Neuronal stem cell (in vitro differentiated cells): ENCODE results near the gene ABCC1.

ENCODE experiments used
- DNase-seq: peaks from one replicate; pipeline ENCODE4 v3.0.0-alpha.2; 2013; ENCODE audit warnings: low spot score
- H2AFZ ChIP-seq: one replicate; pipeline ENCODE4 v1.6.1; 2013; ENCODE audit warnings: mild to moderate bottlenecking, low read length, inconsistent platforms
- H2AK5ac ChIP-seq: 2 replicates; pipeline ENCODE4 v1.6.1; 2013; ENCODE audit warnings: low read depth, mild to moderate bottlenecking, inconsistent platforms, low read length, moderate library complexity, mixed read lengths
- H2BK120ac ChIP-seq: 2 replicates; pipeline ENCODE4 v1.6.1; 2013; ENCODE audit warnings: low read depth, mild to moderate bottlenecking, inconsistent platforms, low read length, moderate library complexity, mixed read lengths
- H2BK12ac ChIP-seq: one replicate; pipeline ENCODE4 v1.6.1; 2013; ENCODE audit warnings: low read length, inconsistent platforms
- H2BK15ac ChIP-seq: 2 replicates; pipeline ENCODE4 v1.6.1; 2013; ENCODE audit warnings: mild to moderate bottlenecking, low read length, inconsistent platforms, mixed read lengths
- H2BK5ac ChIP-seq: one replicate; pipeline ENCODE4 v1.6.1; 2013; ENCODE audit warnings: inconsistent platforms, mild to moderate bottlenecking, low read length, moderate library complexity
- H3K14ac ChIP-seq: one replicate; pipeline ENCODE4 v1.6.1; 2013; ENCODE audit warnings: low read length, inconsistent platforms
- H3K18ac ChIP-seq: 2 replicates; pipeline ENCODE4 v1.6.1; 2013; ENCODE audit warnings: low read length, inconsistent platforms
- H3K23ac ChIP-seq: 2 replicates; pipeline ENCODE4 v1.6.1; 2013; ENCODE audit warnings: low read depth, mild to moderate bottlenecking, mixed read lengths, low read length, inconsistent platforms; ENCODE audit not compliant: poor library complexity
- H3K27ac ChIP-seq: replicated peaks from 3 replicates; pipeline ENCODE4 v1.5.1; 2013; ENCODE audit warnings: low read length, inconsistent platforms
- H3K27me3 ChIP-seq, 3 experiments: 2 replicates each; pipeline ENCODE4 v1.6.1; 2013; ENCODE audit warnings: low read length in 3 of 3, mild to moderate bottlenecking in 2 of 3, inconsistent platforms in 1 of 3, low read depth in 1 of 3, mixed read lengths in 1 of 3, moderate library complexity in 1 of 3; ENCODE audit not compliant: control insufficient read depth in 3 of 3, insufficient read depth in 3 of 3
- H3K36me3 ChIP-seq, 2 donors: replicated peaks in 1 of 2; 2 replicates each; pipeline ENCODE4 v1.6.1; 2013; ENCODE audit warnings: low read length in 2 of 2; ENCODE audit not compliant: control insufficient read depth in 2 of 2, insufficient read depth in 2 of 2
- H3K4ac ChIP-seq: 2 replicates; pipeline ENCODE4 v1.6.1; 2013; ENCODE audit warnings: inconsistent platforms, mild to moderate bottlenecking, low read length, moderate library complexity
- H3K4me1 ChIP-seq, 2 donors: 1 replicate in 1 of 2; 2 replicates in 1 of 2; pipeline ENCODE4 v1.6.1; 2013; ENCODE audit warnings: low read length in 2 of 2, low read depth in 1 of 2; ENCODE audit not compliant: control insufficient read depth in 2 of 2, insufficient read depth in 1 of 2
- H3K4me2 ChIP-seq: one replicate; pipeline ENCODE4 v1.6.1; 2013; ENCODE audit warnings: mild to moderate bottlenecking, low read length, inconsistent platforms; ENCODE audit not compliant: insufficient read depth, poor library complexity, severe bottlenecking
- H3K4me3 ChIP-seq, 2 donors: 2 replicates each; pipeline ENCODE4 v1.5.1; 2013; ENCODE audit warnings: low read length in 2 of 2, mild to moderate bottlenecking in 2 of 2, inconsistent platforms in 1 of 2, moderate library complexity in 1 of 2
- H3K79me1 ChIP-seq: one replicate; pipeline ENCODE4 v1.6.1; 2013; ENCODE audit warnings: low read depth, mild to moderate bottlenecking, inconsistent platforms, low read length, moderate library complexity
- H3K9ac ChIP-seq: one replicate; pipeline ENCODE4 v1.6.1; 2013; ENCODE audit warnings: mild to moderate bottlenecking, low read depth, low read length, inconsistent platforms; ENCODE audit not compliant: poor library complexity
- H3K9me3 ChIP-seq, 2 donors: replicated peaks in 1 of 2; 2 replicates each; pipeline versions ENCODE3 to v1.6.1; 2013; ENCODE audit warnings: low read length in 2 of 2, mild to moderate bottlenecking in 2 of 2, inconsistent platforms in 1 of 2, low read depth in 1 of 2, mixed read lengths in 1 of 2, moderate library complexity in 1 of 2; ENCODE audit not compliant: control insufficient read depth in 2 of 2, insufficient read depth in 1 of 2
- H4K8ac ChIP-seq: one replicate; pipeline ENCODE4 v1.6.1; 2013; ENCODE audit warnings: low read depth, mild to moderate bottlenecking, inconsistent platforms, low read length, moderate library complexity
- H4K91ac ChIP-seq: one replicate; pipeline ENCODE4 v1.6.1; 2013; ENCODE audit warnings: low read length, low read depth, mild to moderate bottlenecking, inconsistent platforms; ENCODE audit not compliant: poor library complexity
- WGBS, 2 donors: extraction: QIAGEN DNeasy Blood & Tissue Kit; methylation state at CpG; one replicate each; pipeline ENCODE4 v1.1.7; 2013; ENCODE audit warnings: missing lambda C conversion rate in 2 of 2, mixed read lengths in 1 of 2; ENCODE audit not compliant: insufficient read length in 2 of 2, insufficient replicate concordance in 1 of 2; ENCODE audit errors: extremely low coverage in 2 of 2; 5-methylcytosine and 5-hydroxymethylcytosine counted together

ABCC1 gene

GRCh38 chr16:16015849-16016248, 66.4 kb downstream of the ABCC1 start:
- no peak overlapping the region for H3K4me3 ChIP-seq
- H3K4me1 ChIP-seq: no peaks in the 10 kb centered on the region
- H2AFZ ChIP-seq: no peak overlapping the region
- no peak overlapping the region for H4K8ac ChIP-seq
- no CpG with 5 or more reads among the region's 8 CpGs for WGBS, 2 donors
- H4K91ac ChIP-seq: no peak overlapping the region
- no peak overlapping the region for H3K14ac ChIP-seq
- no peak overlapping the region for H3K23ac ChIP-seq
- peaks cover 0 to 2% of the 10 kb centered on the region in 2 donors for H3K9me3 ChIP-seq
- H3K27ac ChIP-seq: no peak overlapping the region
- peaks cover 2% of the 10 kb centered on the region for H3K79me1 ChIP-seq
- no peaks in the 10 kb centered on the region for H3K27me3 ChIP-seq
- H3K4me2 ChIP-seq: no peak overlapping the region
- H3K4ac ChIP-seq: no peak overlapping the region
- H2BK5ac ChIP-seq: no peak overlapping the region
- H2AK5ac ChIP-seq: no peak overlapping the region
- H2BK15ac ChIP-seq: no peak overlapping the region
- no peak overlapping the region for H3K9ac ChIP-seq
- no peak for DNase-seq
- H2BK12ac ChIP-seq: no peak overlapping the region
- H2BK120ac ChIP-seq: no peak overlapping the region
- peaks cover 3 to 29% of the 10 kb centered on the region in 2 donors for H3K36me3 ChIP-seq
- H3K18ac ChIP-seq: no peak overlapping the region

GRCh38 chr16:16016388-16016964, 67.1 kb downstream of the ABCC1 start:
- Histone ChIP-seq H3K9me3 (peaks cover 0 to 2% of the 10 kb centered on the region in 2 donors), H3K23ac (no peak overlapping the region), H3K4me3 (no peak overlapping the region), H2BK15ac (no peak overlapping the region), H3K79me1 (peaks cover 2% of the 10 kb centered on the region), H3K4me1 (no peaks in the 10 kb centered on the region), H2BK12ac (no peak overlapping the region), H3K4ac (no peak overlapping the region), H3K18ac (no peak overlapping the region), H3K27me3 (no peaks in the 10 kb centered on the region), H3K4me2 (no peak overlapping the region), H3K14ac (no peak overlapping the region), H2AK5ac (no peak overlapping the region), H2BK5ac (no peak overlapping the region), H4K91ac (no peak overlapping the region), H3K9ac (no peak overlapping the region), H2BK120ac (no peak overlapping the region), H3K27ac (no peak overlapping the region), H4K8ac (no peak overlapping the region), H2AFZ (no peak overlapping the region), H3K36me3 (peaks cover 3 to 27% of the 10 kb centered on the region in 2 donors)
- no peak for DNase-seq
- no CpG with 5 or more reads among the region's 11 CpGs for WGBS, 2 donors

- Histone ChIP-seq H3K27me3 (no peaks in the 10 kb centered on the region), H3K4me3 (no peak overlapping the region), H2BK12ac (no peak overlapping the region), H3K9me3 (no peaks in the 10 kb centered on the region), H4K91ac (no peak overlapping the region), H4K8ac (no peak overlapping the region), H2BK5ac (peak overlapping the region; percentile 70), H3K23ac (no peak overlapping the region), H3K18ac (no peak overlapping the region), H3K36me3 (peaks cover 0 to 24% of the 10 kb centered on the region in 2 donors), H3K4me2 (no peak overlapping the region), H3K9ac (no peak overlapping the region), H3K79me1 (peaks cover 2% of the 10 kb centered on the region), H3K4me1 (peaks cover 0 to 5% of the 10 kb centered on the region in 2 donors), H3K4ac (no peak overlapping the region), H2BK120ac (no peak overlapping the region), H3K27ac (no peak overlapping the region), H2AK5ac (no peak overlapping the region), H2BK15ac (no peak overlapping the region), H2AFZ (no peak overlapping the region), H3K14ac (no peak overlapping the region)
- no peak for DNase-seq
- no CpG with 5 or more reads among the region's 3 CpGs for WGBS, 2 donors
Measured at GRCh38 chr16:16017812-16018211, 68.4 kb downstream of the ABCC1 start.

DNA sequence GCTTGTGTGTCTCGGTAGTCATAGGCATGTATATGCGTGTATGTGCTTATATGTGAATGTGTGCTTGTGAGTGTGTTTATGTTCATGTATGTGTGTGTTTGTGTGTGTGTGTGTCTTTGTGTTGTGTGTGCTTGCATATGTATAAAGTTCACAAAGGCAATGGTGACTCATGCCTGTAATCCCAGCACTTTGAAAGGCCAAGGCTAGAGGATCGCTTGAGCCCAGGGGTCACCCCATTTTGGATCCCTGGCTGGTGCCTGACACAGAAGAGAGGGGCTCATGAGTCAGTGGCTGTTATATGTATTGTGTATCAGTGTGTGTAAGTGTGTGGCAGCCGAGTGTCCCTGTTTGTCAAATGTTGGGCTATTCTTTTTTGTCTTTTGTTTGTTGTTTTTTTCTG, 69.3 kb downstream of the ABCC1 start:
- Histone ChIP-seq H3K4me3 (no peak overlapping the region), H3K4ac (no peak overlapping the region), H2BK12ac (no peak overlapping the region), H2AK5ac (no peak overlapping the region), H3K14ac (no peak overlapping the region), H2BK15ac (no peak overlapping the region), H3K36me3 (peaks cover 0 to 28% of the 10 kb centered on the region in 2 donors), H3K18ac (no peak overlapping the region), H3K27ac (no peak overlapping the region), H3K9ac (no peak overlapping the region), H3K79me1 (peaks cover 2% of the 10 kb centered on the region), H3K4me2 (no peak overlapping the region), H3K9me3 (no peaks in the 10 kb centered on the region), H3K27me3 (no peaks in the 10 kb centered on the region), H4K91ac (no peak overlapping the region), H3K23ac (no peak overlapping the region), H3K4me1 (peaks cover 0 to 5% of the 10 kb centered on the region in 2 donors), H2BK120ac (no peak overlapping the region), H2AFZ (no peak overlapping the region), H4K8ac (no peak overlapping the region), H2BK5ac (no peak overlapping the region)
- DNase-seq: no peak
- no CpG with 5 or more reads among the region's 4 CpGs for WGBS, 2 donors
